Erythroblast (primary cell): Measurements from ENCODE around the gene MAGI1.

Experiments
- GATA1 ChIP-seq: IDR thresholded peaks from 2 replicates; pipeline ENCODE4 v1.6.1; 2011; ENCODE audit warnings: low read depth, mild to moderate bottlenecking, control low read depth, low read length, moderate library complexity
- POLR2A ChIP-seq: IDR thresholded peaks from 2 replicates; pipeline ENCODE4 v1.6.1; 2011; ENCODE audit warnings: mild to moderate bottlenecking, low read length

- TF ChIP-seq POLR2A: no peak
- no peak for TF ChIP-seq GATA1
These were observed 171.1 kb downstream of the MAGI1 start for GRCh38 chr3:65867463-65868210.
